HG03521 (cell line): Measurements from ENCODE around the gene KCNMA1.
A peak's percentile ranks its signal among the peaks of the same experiment; 100 is the strongest.

Experiments used
- ATAC-seq: cut with Tn5 transposase; IDR thresholded peaks from one replicate; pipeline ENCODE4 v1.9.1; 2021; ENCODE audit warnings: mild to moderate bottlenecking, moderate library complexity; ENCODE audit not compliant: unreplicated experiment

The KCNMA1 gene

GRCh38 chr10:77020426-77021040, 617.1 kb downstream of the KCNMA1 start:
- ATAC-seq = no peak

- ATAC-seq = no peak
These were observed 620.8 kb downstream of the KCNMA1 start for GRCh38 chr10:77016855-77017254.

- ATAC-seq = no peak
These were observed 621.3 kb downstream of the KCNMA1 start for GRCh38 chr10:77016278-77016815.

- no peak for ATAC-seq
These were observed 622.2 kb downstream of the KCNMA1 start for GRCh38 chr10:77015360-77015759.

- no peak for ATAC-seq
These were observed 624.7 kb downstream of the KCNMA1 start for GRCh38 chr10:77012812-77013500.

- ATAC-seq = no peak
These were observed 625.5 kb downstream of the KCNMA1 start for GRCh38 chr10:77011874-77012811.

GRCh38 chr10:77010430-77010829, 627.2 kb downstream of the KCNMA1 start:
- ATAC-seq = no peak

DNA sequence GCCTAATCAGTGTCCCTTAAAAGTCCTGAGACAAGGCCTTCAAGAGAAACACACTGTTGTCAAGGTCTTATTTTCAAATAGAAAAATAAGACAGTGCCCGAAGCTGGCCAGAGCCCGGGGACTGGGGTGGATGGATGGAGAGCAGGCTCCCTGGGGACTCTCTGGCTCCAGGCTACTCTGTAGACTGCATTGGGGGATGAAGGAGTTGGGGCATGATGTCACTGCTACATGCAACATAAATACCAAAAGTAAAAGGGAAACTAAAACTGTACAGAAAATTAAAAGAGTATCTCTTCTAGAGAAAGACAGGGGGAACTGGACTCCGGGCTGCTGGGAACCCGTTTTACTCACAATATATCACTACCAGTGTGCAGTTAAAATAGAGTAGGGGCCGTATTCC, 629.8 kb downstream of the KCNMA1 start:
- peak; percentile 85 for ATAC-seq

DNA sequence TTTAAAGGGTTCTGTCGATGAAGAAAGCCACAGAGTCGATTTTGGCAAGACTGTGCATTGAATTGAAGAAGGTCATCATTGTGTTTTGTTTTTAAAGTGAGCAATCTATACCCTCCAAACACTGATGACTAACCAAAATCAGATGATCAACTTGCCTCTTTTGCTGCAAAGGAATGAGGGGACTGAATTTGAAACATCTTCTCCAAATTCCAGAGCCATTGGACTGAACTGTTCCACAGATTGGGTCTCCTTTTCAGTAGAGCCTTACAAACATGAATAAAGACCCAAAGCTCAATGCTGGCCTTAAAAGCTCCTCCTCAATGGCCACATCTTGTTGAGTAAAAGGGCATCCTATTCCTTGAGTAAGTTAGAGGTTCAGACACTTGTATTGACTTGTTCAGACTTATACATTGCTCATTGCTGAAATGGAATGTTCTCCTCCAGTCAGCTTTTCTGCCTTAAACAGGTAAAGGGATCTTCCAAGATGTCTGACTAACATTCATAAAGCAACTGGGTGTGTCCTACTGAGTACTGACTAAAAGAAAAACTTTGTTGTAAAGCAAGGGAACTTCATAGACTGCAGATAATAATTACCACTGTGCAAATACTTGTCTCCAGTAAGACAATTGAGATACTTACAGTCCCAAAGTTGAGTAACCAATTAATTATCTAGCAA, 630.6 kb downstream of the KCNMA1 start:
- ATAC-seq = no peak

DNA sequence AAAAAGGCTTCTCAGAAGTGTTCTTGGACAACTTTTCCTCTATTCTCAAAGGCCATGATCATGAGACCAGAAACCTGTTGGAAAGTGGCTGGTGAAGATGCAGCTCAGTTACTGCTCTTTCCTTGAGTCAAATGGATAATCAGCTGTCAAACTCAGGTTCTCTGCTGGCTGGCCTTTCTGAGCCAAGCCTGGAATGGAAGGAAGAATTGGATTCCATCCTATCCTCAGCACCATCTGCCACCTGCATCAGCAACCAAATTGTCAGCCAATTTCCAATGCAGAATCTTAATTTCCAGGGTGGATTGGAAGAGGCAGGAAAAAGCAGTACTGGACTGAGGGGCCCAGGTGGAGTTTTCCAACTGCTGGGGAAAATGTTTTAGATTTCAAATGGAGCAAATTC, 631.7 kb downstream of the KCNMA1 start:
- ATAC-seq = no peak

DNA sequence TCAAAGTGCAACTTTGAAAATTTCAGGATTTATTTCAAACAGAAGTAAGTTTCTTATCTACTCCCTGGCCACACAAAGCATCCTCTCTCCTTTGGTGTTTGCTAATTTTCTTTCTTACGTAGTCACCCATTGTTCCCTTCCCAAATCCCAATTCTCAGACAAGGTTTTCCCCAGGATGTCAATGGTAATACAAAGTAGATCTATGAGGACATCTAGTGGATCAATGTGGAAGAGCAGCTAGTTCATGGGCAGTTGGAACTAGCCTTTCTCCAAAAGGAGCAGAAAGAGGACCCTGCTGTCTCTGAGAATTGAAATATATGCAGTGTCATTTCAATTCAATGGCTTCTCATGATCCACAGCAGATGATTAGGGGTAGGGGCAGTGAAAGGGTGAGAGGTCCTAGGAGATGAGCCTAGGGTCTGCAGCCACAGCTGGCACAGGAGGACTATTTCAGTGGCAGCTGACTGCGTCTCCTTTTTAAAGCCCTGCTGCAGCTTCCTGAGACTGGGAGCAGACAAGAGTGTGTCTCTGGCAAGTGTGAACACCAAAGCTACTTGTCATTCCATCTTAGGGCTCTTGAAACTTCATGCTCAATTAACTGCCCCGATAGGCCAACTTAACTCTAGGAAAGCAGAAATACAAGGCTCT, 632.6 kb downstream of the KCNMA1 start:
- ATAC-seq = no peak

DNA sequence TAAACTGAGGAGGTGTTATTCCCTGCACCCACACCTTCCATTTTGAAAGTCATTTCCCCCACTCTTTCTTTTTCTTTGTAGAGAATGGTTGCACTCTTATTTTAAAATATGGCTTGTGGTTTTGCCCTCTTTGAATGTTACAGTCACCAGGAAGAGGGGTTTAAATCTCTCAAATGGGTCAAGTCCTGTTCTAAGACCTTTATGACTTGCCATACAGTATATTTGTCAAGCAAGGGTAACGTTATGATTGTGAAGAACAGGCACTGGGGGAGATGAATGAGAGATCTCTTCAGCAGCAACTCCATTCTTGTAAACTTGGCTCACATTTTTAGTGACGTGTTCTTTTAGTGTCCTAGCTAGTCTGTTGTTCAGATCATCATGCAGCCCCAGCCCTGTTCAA, 634.7 kb downstream of the KCNMA1 start:
- ATAC-seq = no peak

- no peak for ATAC-seq
These were observed 636.4 kb downstream of the KCNMA1 start for GRCh38 chr10:77001206-77001605.

GRCh38 chr10:76998451-76998850, 639.2 kb downstream of the KCNMA1 start:
- no peak for ATAC-seq

DNA sequence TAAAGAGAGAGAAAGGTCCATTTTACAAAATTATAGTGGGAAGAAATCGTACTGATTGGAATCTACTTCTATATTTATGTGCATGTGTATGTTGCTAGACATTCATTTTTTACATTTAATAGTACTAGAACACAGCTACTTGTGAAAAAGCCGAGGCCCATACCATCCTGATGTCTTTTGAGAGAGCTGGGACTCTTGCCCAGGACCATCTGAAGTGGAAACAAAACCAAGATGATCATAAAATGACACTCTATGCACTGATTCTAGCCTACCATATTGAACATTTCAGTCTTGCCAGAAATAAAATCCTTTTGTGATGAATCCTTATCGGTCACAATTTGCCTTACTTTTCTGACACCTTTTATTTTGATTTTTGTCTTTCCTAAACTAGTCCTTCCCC, 640.0 kb downstream of the KCNMA1 start:
- no peak for ATAC-seq

DNA sequence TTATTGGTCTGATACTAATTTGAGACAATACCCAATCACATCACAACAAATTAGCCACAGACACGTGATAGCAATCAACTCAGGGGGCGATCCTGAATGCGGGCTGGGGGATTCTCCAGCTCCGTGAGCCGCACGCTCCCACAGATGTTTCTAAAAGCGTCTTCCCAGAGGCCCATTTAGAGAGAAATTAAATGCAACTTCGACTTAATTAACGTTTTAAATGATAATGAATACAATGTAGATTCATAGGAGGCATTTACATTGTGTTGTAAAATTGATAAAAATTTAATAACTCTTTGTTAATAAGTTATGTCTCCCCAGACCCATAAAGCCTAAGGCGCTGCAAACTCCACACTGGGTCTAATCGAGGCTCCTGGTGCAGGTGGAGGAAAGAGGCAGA, 642.6 kb downstream of the KCNMA1 start:
- ATAC-seq = no peak

DNA sequence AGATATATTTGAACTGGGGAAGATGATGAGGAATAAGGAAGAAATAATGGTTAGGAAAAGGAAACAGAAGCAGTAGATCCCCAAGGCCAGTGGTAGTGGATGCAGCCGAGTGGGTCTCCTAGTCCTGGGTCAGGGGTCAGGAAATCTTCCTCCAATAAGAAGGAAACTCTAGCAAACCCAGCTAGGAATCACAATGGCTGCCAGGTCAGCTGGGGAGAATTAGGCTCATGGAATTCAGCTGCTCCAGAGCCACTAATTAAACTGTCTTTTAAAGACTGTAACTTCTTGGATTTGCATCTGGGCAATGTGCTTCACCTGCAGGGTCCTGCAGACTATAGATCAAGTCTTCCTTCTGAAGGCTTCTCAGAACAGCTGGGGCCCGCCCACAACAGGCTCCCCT, 644.4 kb downstream of the KCNMA1 start:
- no peak for ATAC-seq

- ATAC-seq = no peak
These were observed 645.1 kb downstream of the KCNMA1 start for GRCh38 chr10:76992467-76992866.

DNA sequence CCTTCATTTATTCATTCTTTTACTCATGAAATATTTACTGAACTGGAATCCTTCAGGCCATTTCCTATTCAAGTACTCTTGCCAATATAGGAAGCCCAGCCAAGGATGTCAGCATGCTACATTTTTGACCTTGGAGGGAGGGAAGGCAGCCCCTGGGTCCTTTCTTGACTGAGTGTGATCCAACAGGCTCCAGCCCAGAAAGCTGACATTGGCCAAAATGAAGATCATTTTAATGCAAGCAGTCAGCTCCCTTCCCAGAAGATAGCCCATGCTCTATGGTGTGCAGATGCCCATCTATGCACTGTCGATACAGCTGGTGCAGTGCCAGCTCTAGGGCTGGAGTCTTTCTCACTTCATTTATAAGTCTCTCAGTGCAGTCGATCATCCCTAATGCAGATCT, 646.0 kb downstream of the KCNMA1 start:
- ATAC-seq = no peak

DNA sequence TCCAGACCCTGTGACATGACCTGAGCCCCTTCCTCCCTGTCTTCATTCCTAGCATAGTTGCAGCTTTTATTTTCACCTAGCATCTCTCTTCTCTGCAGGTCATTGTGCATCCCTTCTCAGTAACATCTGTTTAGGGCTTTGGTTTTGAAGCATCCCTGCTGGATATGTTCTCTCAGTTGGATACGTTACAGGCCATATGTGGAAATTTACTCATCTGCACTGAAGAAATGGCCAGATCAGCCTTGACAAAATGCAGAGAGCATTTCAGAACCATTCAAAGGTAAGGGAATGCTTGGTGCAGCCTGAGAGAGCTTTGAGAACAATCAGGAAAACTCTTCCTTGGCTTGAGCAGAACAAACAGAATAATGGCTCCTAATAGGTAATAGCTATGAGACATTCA, 647.0 kb downstream of the KCNMA1 start:
- ATAC-seq = no peak
